NOMO-1 treated with dmso at 0.1 percent for 144 hours (cell line): ENCODE results near the gene ELOVL5.
"Not testable (repeated sequence)": the region's sequence is repeated elsewhere in the genome, so short reads cannot be mapped to it uniquely, and the experiment has no call there.

Source experiments
- DNase-seq: peaks from one replicate; lab custom pipeline; 2025; ENCODE audit not compliant: unreplicated experiment; lab: John Stamatoyannopoulos, UW

Gene ELOVL5

DNA sequence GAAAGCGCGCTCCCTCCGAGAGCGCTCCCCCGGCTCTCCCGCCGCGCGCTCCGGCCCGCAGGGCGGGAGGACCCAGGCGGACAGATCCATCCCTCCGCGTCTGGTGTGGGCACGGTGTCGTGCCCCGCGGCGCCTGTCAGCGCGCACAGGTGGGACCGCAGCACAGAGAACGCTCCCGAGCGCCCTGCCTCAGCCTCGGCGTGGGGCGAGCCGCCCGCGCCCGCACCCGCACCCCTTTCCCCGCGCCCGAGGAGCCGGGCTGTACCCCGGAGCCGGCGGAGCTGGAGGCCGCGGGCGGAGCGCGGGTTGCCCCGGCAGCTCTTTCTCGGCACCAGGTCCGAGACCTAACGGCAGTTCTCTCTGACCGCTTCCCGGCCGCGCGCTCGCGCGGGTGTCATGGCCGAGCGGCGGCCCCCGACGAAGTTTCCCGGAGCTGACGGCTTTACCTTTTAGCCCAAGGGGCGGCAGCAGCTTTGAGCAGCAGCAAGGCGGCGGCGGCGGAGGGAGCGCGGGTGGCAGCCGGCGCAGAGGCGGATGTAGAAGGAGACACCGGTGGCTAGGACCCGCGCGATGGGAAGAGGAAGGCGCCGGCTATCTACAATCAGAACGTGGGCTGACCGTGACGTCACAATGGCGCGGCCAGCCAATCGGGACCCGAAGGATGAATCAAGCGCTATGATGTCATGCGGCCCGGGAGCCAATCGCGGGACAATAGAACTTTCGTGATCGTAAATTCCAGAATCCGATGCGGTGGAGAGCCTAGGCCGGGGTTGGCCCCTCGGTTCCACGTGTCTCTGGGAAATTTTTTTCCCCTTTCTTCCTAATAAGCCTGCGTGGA, at the start of gene ELOVL5:
Gene ELOVL5 (minus strand): TSS at position 580 of the 838 bp plus-strand sequence. CDS start 53,251 bp downstream, outside the sequence.
- DNase-seq: peak; percentile 89

GRCh38 chr6:53397283-53397682, 48.5 kb upstream of the ELOVL5 start:
- DNase-seq: no peak

DNA sequence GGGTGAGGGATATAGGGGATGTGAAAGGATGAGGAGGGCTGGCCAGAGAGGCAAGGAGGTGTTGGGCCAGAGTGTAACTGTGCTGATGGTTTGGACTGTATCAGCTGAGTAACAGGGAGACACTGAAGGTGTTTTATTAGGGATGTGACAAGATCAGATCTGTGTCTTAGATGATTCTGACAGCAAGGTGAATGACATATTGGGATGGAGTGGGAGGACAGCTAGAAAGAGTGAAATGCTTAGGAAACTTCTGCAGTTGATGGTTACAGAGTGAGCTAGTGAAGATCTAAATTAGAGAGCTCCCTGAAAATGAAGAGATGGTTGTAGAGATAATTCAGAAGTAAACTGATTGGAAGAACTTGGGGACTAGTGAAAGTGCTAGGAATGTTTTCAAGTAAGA, 47.2 kb upstream of the ELOVL5 start:
- no peak for DNase-seq

DNA sequence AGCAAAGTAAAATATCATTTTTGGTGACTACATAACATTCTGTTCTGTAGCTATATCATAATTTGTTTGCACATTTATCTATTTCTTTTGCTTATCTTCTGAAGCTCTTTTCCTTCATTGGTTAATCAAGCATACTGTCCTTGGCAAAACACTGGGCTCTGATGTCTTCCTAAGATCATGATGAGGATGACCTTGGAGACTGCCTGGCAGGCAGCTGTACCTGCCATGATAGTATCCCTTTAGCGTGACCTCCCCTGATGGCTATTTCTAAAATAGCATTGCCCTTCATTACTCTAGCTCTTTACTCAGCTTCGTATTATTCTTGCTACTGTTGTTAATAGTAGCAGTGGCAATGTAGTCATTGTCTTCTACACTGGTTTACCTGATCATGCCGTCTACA, 46.0 kb upstream of the ELOVL5 start:
- DNase-seq: no peak

DNA sequence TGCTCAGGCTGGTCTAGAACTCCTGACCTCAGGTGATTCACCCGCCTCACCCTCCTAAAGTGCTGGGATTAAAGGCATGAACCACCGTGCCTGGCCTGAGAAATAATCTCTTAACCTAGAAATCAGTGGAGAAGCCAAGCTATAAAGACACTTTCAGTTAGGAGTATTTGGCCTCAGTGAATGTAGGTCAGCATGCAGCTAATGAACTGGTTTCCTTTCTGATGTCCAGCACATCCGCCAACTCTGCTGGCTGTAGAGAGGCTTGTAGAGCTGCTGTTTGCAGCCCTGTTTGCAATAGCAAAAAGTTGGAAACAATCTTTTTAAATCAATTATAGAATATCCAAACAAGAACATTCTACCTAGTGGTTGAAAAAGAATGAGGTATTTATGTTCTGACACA, 42.4 kb upstream of the ELOVL5 start:
- no peak for DNase-seq

DNA sequence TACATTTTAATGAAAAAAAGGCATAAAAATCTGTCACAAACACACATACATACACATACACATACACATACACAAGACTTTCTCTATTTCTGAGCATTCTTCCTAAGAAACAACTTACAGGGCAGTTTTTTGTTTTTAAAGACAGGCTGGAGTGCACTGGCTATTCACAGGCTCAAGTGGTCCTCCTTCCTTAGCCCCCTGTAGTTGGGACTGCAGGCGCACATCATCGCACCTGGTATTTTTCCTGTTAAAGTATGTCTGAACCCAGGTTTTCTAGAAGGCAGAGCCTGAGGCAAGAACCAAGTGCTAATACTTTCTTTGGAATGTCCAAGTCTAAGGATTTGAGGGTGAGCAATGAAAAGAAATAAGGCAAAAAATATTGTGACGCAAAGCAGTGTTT, 41.3 kb upstream of the ELOVL5 start:
- DNase-seq: no peak

GRCh38 chr6:53388615-53389014, 39.9 kb upstream of the ELOVL5 start:
- DNase-seq: not testable (repeated sequence)

DNA sequence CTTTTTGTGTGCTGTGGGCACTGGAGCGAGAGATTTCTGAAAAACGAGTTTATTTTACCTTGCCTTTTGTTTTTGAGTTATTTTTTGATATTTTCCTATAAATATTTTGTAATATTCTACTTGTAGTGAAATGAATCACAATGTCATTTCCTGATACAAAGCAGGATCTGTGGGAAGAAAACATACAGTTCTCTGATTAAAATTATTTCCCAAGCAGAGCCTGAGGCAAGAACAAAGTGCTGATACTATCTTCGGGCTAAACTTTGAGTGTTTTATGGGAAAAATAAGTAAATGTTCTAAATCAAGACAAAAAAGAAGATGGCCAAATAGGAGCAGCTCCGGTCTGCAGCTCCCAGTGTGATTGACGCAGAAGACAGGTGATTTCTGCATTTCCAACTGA, 33.7 kb upstream of the ELOVL5 start:
- no peak for DNase-seq

GRCh38 chr6:53378208-53378607, 29.5 kb upstream of the ELOVL5 start:
- DNase-seq: no peak

DNA sequence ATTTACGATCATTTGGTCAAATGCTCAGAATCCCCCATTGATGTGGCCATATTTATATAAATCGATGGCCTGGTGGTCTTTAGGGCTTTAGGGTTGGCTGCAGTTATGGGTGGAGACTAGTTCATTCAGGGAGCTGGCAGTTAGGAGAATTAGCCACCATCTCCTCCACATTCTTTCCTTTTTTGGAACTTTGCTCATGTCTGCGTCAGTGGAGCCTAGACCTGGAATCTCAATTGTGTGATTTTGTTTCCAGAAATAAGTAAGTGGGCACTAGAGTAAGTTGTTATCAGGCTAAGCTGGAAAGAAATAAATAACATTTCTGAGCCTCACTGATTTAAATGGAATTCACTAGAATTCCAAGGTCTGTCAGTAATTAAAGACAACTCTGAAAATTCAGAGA, 29.0 kb upstream of the ELOVL5 start:
- DNase-seq: no peak

- no peak for DNase-seq
These were observed 28.5 kb upstream of the ELOVL5 start for GRCh38 chr6:53377289-53377688.

GRCh38 chr6:53376661-53377226, 28.0 kb upstream of the ELOVL5 start:
- no peak for DNase-seq

DNA sequence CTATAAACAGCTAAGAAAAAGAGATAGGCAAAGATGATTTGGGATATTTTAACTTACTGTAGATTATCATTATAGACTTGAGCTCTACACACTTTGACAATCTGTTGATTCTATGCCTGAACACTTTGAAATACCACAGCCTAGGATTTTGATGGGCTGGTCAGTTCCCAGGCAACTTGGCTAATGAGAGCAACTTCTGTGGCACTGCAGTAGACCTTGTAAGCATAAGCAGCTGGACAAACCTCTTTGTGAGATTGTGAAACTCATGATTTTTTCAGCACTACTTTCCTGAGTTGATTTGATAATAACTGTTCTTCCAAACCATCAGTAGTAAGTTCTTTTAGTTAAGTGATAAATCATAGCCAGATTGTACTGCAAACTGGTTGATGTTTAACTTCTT, 27.1 kb upstream of the ELOVL5 start:
- no peak for DNase-seq

DNA sequence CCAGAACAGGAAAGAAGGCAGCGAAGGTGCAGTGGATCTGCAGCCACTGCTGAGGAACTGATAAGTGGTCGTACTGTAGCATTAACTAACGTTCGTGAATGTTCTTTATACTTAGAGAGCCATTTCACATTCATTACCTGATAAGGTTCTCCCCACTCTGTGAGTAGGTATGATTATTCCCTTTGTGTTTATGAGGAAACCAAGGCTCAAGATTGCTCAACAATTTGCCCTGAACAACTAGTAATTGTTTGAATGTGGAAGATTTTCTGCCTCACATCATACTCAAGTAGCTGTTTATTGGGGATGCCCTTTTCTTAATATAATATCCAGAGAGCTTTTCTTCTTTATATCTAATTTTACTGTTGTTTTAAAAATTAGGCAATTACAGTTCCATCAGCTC, 24.9 kb upstream of the ELOVL5 start:
- DNase-seq: no peak

DNA sequence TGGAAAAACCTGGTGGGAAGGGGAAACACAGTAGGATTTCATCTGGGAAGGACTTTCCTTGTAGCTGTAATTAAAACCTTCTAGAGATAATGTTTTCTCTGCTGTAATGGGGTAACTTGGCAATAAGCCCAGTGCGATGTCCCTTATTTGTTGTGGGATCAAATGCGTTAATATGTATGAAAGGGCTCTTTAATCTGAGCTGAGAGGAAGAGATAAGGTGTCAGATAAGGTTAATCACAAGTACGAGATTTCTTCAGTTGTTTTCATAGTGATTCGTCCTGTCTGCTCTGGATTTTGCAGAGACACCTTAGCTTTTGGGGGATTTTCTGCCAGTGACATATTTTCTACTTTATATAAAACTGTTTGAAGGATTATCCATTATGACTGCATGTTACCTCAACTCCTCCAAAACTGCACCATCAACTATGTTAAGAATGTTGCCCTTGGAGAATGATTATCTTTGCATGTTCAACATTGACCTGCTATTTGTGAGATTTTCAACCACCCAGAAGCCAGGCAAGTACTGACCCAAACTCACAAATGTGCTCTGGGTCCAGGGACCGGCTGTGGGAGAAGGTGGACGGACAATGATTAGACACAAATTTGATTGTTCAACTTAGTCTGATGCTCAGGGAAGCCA, 21.2 kb upstream of the ELOVL5 start:
- no peak for DNase-seq

GRCh38 chr6:53369051-53369450, 20.3 kb upstream of the ELOVL5 start:
- no peak for DNase-seq

GRCh38 chr6:53366128-53366641, 17.4 kb upstream of the ELOVL5 start:
- DNase-seq: no peak

DNA sequence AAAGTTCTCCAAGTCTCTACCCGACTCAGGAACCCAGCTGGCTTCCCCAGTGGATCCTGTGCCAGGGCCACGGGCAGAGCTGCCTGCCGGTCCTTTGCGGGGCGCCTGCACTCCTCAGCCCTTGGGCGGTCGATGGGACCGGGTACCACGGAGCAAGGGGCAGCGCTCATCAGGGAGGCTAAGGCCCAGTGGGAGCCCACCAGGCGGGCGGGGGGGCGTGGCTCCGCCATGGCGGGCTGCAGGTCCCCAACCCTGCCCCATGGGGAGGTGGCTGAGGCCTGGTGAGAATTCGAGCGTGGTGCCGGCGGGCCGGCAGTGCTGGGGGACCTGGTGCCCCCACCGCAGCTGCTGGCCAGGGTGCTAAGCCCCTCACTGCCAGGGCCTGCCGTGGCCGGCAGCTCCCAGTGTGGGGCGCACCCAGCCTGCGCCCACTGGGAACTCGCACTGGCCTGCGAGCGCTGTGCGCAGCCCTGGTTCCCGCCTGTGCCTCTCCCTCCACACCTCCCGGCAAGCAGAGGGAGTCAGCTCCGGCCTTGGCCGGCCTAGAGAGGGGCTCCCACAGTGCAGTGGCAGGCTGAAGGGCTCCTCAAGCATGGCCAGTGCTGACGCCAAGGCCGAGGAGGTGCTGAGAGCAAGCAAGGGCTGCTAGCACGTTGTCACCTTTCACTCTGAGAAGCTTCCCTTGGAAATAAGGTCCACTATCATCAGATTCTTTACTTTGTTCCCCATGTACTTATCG, 14.8 kb upstream of the ELOVL5 start:
- DNase-seq: no peak

- no peak for DNase-seq
These were observed 12.8 kb upstream of the ELOVL5 start for GRCh38 chr6:53361549-53362031.

GRCh38 chr6:53360093-53360912, 11.6 kb upstream of the ELOVL5 start:
- no peak for DNase-seq

DNA sequence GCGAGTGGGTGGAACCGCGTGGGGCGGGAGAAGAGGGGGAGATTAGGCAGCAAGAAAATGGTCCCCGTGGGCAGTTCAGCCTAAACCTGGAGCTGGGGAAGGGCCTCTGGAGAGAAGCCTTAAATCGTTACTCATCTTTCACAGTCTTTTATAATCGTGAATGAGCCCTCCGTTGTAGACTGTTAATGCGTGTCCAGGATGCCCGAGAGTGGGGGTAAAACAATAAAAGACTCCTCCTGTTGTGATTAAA, 11.0 kb upstream of the ELOVL5 start:
- peak; percentile 46 for DNase-seq
